Vagina (tissue), 2 donors: ENCODE results near the gene RHEBL1.

Source experiments
- POLR2A ChIP-seq, 2 donors: fragments of 450-650 bp; IDR thresholded peaks; one replicate each; pipeline ENCODE4 v1.6.1; 2017; ENCODE audit warnings: antibody characterized with exemption in 2 of 2, mild to moderate bottlenecking in 2 of 2, moderate library complexity in 2 of 2
- POLR2AphosphoS5 ChIP-seq, 2 donors: sonication (generic); formaldehyde crosslinking; IDR thresholded peaks; one replicate each; pipeline ENCODE4 v1.9.0; 2017; ENCODE audit warnings: antibody characterized with exemption in 2 of 2, mild to moderate bottlenecking in 2 of 2, low read depth in 1 of 2; ENCODE audit not compliant: insufficient read depth in 1 of 2
- TF ChIP-seq, protein P1 (sequence below), 3 experiments: fragments of 450-650 bp in 2 of 3; fragments of 200-600 bp in 1 of 3; sonication (generic) in 1 of 3; IDR thresholded peaks; one replicate each; pipeline ENCODE4 v1.5.1; 2017 to 2019; ENCODE audit warnings: antibody characterized with exemption in 3 of 3, mild to moderate bottlenecking in 2 of 3, moderate library complexity in 2 of 3

DNA sequence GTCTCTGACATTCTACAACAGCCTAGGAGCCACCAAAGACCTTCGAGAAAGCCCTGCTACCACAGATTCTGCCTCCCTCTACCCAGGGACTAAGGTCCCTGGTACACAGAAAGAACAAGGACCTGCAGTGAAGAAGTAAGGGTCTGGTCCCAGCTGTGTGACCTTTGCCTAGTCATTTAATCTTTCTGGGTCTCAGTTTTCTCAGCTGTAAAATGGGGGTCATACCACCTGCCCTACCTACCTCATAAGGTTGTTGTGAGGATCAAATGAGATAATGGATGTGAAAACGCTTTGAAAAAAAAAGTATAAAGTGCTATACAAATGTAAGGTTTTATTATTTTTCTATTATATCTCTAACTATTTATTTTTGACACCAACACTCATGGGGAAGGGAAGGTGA lies 46.0 kb downstream of the RHEBL1 start:
- no peak for TF ChIP-seq POLR2AphosphoS5 (IDR thresholded peaks at IDR 0.05; ENCODE audit: insufficient read depth in 1 of 2, low read depth in 1 of 2)
- TF ChIP-seq POLR2A (IDR thresholded peaks at IDR 0.05) = no peak
- TF ChIP-seq, protein P1, sequence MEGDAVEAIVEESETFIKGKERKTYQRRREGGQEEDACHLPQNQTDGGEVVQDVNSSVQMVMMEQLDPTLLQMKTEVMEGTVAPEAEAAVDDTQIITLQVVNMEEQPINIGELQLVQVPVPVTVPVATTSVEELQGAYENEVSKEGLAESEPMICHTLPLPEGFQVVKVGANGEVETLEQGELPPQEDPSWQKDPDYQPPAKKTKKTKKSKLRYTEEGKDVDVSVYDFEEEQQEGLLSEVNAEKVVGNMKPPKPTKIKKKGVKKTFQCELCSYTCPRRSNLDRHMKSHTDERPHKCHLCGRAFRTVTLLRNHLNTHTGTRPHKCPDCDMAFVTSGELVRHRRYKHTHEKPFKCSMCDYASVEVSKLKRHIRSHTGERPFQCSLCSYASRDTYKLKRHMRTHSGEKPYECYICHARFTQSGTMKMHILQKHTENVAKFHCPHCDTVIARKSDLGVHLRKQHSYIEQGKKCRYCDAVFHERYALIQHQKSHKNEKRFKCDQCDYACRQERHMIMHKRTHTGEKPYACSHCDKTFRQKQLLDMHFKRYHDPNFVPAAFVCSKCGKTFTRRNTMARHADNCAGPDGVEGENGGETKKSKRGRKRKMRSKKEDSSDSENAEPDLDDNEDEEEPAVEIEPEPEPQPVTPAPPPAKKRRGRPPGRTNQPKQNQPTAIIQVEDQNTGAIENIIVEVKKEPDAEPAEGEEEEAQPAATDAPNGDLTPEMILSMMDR (IDR thresholded peaks at IDR 0.05) = no peak
